Left kidney (tissue), 2 donors: Measurements from ENCODE around the gene MRPS10. TPM values are rescaled to one million over a fixed set of nuclear protein-coding genes. Genes with fewer than 3 reads are reported as not detected.
A peak's percentile ranks its signal among the peaks of the same experiment; 100 is the strongest.
"Not testable (repeated sequence)": the region's sequence is repeated elsewhere in the genome, so short reads cannot be mapped to it uniquely, and the experiment has no call there.

Source experiments
- DNase-seq: peaks from one replicate; pipeline ENCODE4 v3.0.0-alpha.2; 2013
- polyA plus RNA-seq: library from polyadenylated mRNA; unstranded; fragments of 120-200 nt; gene quantifications from one replicate; pipeline ENCODE4 v1.2.1, GENCODE V29; 2013; ENCODE audit not compliant: insufficient read length

Gene MRPS10
- polyA plus RNA-seq, 1 donor, result 33.5 TPM

DNA sequence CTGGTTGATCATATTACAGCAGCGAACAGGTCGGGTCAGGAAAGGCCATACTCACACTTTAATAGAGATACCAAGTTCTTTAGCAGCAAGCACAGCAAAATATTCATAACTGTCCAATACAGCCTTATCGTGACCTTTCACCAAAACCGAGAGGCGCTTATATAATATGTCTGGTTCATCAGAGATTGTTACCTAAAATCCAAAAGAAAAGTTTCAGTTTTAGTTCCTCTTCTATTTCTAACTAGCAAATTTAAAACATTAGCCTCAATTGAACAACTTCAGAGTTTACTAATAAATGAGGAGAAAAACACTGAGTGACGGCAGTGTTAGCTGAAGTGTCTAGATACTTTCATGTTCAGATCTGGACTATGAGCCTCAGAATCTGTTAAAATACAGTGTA lies 5.9 kb downstream of the MRPS10 start:
- DNase-seq, result no peak

- no peak for DNase-seq
Measured at GRCh38 chr6:42210551-42210950, 7.1 kb downstream of the MRPS10 start.

- not testable (repeated sequence) for DNase-seq
Measured at GRCh38 chr6:42207559-42207958, 10.1 kb downstream of the MRPS10 start.

GRCh38 chr6:42204768-42205282 lies 12.8 kb downstream of the MRPS10 start:
- DNase-seq, result no peak

DNA sequence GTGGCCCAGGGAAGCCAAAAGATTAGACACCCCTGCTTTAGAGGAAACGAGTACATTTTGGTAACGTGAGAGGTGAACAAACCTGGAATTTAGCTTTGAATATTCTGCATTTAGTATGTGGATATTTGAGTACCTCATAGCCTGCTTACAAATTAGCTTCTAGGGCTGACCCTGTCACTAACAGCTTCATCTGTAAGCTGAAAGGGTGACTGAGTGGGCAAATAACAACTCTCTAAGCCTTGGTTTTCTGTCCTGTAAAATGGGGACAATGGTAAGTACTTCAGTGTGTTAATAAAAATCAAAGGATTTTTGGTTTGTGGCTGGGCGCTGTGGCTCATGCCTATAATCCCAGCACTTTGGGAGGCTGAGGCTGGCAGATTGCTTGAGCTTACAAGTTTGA lies 14.5 kb downstream of the MRPS10 start:
- no peak for DNase-seq

GRCh38 chr6:42202131-42202915 lies 15.3 kb downstream of the MRPS10 start:
- not testable (repeated sequence) for DNase-seq

DNA sequence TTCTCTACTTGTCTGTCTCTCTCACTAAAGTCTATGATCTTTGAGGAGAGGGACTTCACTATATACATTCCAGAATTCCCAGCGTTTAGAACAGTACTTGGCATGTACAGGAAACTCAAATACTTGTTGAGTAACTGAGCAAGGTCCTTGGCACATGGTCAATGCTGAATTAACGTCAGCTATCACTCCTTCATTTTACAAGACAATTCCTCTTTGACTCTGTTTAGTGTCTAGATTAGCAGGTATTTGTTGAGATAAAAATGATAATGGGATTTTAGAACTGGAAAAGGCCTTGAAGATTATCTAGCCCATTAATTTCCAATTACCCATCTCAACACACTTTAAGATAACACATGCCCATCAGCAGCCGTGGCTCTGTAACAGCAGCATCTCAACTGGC lies 16.3 kb downstream of the MRPS10 start:
- DNase-seq, result no peak

DNA sequence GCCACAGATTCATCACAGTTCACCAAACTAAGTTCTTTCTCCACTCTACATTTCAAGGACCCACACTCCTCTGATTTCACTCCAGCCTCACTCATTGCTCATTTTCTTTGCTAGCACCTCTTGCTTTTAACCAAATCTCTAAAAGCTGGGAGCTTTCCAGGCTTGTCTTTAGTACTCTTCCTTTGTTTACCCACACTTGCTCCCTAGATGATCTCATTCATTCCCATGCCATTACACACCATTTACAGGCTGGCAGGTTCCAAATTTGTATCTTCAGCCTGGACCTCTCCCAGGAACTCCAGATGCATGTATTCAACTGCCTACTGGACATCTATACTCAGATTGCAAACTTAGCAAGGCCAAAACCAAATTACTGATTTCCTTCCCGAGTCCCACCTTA lies 17.6 kb downstream of the MRPS10 start:
- DNase-seq, result no peak

- DNase-seq, result no peak
Measured at GRCh38 chr6:42199106-42199981, 18.3 kb downstream of the MRPS10 start.

DNA sequence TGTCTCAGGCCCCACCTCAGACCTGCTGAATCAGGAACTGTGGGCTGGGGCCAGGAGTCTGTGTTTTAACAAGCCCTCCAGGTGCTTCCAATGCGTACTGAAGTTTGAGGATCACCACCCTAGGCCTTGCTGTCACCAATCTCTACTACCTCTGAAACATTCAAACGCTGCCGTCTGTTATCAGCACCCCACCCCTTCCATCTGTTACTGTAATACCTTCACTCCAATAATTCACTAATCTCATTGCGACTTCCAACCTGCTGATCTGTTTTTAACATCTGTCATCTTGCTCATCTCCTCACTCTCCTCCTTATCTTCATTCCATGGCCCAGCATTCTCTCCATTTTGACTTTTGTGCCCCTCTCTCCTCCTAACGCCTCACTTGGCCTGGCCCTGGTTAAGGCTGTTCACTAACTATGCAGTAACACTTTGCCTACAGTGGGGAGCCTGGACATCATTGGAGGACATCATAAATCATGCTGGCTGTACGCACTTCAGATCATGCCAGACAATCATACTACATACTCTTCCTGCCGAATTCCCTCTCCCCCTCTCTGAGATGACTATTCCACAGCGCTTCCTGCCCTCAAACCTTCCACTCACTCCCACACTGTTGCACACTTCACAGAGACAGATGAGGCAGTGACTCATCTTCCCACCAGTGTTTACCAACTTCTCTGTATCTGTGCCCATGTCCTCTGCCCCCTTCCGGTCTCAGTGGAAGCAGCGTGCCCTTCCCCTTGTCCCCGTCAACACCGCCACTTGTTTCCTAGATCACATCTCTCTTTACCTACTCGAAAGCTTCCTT lies 19.9 kb downstream of the MRPS10 start:
- no peak for DNase-seq

GRCh38 chr6:42195415-42195814 lies 22.2 kb downstream of the MRPS10 start:
- no peak for DNase-seq

GRCh38 chr6:42194056-42194455 lies 23.6 kb downstream of the MRPS10 start:
- no peak for DNase-seq

DNA sequence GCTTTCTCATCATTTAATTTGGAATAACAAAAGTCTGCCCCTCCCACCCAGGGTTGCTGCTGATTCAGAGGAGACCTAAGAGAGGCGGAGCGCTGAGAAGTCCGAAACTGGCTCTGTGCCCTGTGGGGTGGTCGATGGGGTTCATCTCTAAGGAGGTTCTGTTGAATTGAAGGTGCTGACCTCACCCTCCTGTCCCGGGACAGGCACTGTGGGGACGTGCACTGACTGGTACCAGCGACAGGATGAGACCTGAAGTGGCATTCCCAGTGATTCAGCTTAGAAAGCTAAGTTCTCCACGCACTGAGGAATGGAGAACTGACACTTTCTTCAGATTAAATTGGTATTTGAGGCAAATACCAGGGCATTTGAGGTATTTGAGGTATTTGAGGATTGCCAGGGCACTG lies 24.2 kb downstream of the MRPS10 start:
- no peak for DNase-seq

GRCh38 chr6:42192385-42192784 lies 25.3 kb downstream of the MRPS10 start:
- not testable (repeated sequence) for DNase-seq

DNA sequence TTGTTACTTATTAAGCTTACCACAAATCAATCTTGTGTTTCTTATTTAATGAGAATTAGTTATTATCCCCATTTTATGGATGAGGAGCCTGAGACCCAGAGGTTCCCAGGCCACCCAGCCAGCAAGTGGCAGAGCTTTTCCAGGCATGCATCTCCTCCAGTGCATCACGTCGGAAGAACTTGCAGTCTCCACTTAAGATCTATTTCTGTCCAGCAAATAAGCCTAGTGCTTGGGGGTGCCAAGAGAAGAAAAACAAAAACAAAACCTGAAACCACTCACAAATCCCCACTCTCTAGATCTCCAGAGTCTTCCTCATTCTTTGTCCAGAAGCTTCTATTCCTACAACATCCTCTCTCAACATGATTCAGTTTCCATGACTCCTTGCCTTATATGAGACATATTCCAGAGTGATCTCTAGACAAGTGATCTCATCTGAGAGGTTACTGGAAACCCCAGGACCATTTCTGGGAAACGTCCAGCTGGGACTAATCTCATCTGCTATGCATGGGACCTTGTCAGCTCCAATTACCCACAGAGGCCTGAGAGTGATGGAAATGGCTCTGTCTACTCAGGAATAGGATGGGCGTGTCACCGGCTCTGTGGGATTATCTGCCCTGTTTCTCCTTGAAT lies 27.0 kb downstream of the MRPS10 start:
- no peak for DNase-seq

- no peak for DNase-seq
Measured at GRCh38 chr6:42188406-42188805, 29.3 kb downstream of the MRPS10 start.

DNA sequence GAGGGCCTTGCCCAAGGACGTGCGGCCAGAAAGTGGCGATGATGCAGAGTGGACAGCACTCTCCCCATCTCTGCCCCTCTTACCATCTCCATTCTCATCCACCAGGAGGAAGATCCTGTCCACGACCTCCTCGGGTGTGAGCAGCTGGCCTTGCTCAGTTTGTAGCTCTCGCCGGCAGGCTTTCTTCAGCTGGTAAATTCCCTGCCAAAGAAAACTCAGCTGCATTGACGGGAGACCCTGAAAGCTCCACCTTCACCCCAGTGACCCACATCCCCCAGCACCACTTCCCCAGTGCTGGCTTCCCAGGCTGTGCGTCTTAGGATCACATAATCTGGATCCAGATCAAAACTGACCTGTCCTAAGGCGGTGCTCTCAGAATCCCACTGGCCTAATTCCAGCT lies 32.1 kb downstream of the MRPS10 start:
- peak; percentile 54 for DNase-seq

DNA sequence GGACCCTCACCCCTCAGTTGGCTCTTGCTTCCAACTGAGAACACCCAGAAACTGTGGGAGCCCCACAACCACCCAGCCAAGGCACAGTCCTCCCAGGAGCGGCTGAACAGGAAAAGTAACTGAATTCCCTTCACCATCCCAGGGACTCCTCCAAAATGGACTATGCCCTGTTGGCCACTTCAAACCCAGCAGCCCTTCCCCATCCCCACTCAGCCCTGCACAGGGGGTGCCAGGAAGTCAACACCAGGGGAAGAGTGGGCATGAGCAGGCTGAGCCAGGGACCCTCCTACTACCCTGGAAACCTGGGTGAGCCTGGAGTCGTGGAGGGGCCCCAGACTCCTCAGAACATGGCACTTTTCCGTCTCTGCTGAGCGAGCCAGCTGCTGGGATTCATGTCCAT lies 33.2 kb downstream of the MRPS10 start:
- DNase-seq, result no peak

DNA sequence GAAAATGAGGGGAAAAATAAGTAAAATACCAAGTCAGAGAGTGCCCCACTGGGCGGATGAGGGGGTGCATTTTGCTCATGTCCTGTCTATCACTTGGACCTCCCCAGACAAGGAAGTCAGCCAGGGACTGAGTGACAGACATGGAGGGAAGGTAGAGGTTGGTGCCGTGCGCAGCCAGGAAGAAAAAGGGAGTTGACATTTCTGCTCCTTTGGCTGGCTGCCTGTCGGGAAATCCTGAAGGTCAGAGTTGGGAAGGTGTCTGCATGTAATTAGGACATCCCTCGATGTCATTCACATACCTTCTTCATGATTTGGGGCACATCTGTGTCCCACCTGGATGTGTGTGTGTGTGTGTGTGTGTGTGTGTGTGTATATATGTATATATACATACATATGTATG lies 35.6 kb downstream of the MRPS10 start:
- no peak for DNase-seq

- no peak for DNase-seq
Measured at GRCh38 chr6:42179945-42180313, 37.7 kb downstream of the MRPS10 start.

GRCh38 chr6:42179261-42179944 lies 38.3 kb downstream of the MRPS10 start:
- no peak for DNase-seq
